PFSK-1 (cell line): ENCODE data around the gene CTNNA3.

Experiments
- FOXP2 ChIP-seq: optimal IDR thresholded peaks from 2 replicates; pipeline ENCODE3; 2011; ENCODE audit warnings: borderline replicate concordance, control low read depth, inconsistent platforms; ENCODE audit not compliant: insufficient read depth; ENCODE audit errors: extremely low read length, extremely low read depth
- POLR2AphosphoS5 ChIP-seq: IDR thresholded peaks from 2 replicates; pipeline ENCODE4 v1.6.1; 2012; ENCODE audit warnings: low read depth, mild to moderate bottlenecking, control low read depth, low read length, moderate library complexity
- REST ChIP-seq, 2 experiments: IDR thresholded peaks; 2 replicates each; pipeline versions ENCODE4 v1.6.1 to v1.8.0; 2011 to 2012; ENCODE audit warnings: low read depth in 2 of 2, low read length in 2 of 2, control low read depth in 1 of 2, inconsistent platforms in 1 of 2, mild to moderate bottlenecking in 1 of 2, moderate library complexity in 1 of 2; ENCODE audit not compliant: insufficient read depth in 1 of 2
- SIN3A ChIP-seq: IDR thresholded peaks from 2 replicates; pipeline ENCODE4 v1.6.1; 2012; ENCODE audit warnings: mild to moderate bottlenecking, low read length, moderate library complexity, borderline replicate concordance; ENCODE audit not compliant: insufficient read depth
- TAF1 ChIP-seq: IDR thresholded peaks from 2 replicates; pipeline ENCODE4 v1.6.1; 2012; ENCODE audit warnings: low read length, control low read depth, borderline replicate concordance; ENCODE audit not compliant: insufficient read depth

CTNNA3 gene

DNA sequence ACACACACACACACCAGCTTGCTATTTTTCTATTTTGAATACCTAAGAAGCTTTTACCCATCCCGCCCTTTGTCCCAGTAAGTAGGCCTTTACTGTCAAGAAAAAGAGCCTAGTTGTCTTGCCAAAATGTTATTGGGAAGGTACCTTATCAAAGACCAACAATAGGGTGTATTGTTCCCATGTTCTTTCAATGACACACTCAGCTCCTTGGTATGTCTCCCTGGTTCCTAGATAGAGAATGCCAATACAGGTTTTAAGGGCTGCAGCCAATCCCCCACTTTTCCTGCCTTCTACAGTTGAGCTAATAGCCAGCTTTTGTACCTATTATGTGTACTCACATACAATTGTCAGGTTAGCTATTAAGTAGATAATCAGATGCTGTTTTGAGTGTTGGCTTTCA, 862.1 kb downstream of the CTNNA3 start:
- no peak for TF ChIP-seq REST (IDR thresholded peaks at IDR 0.05; ENCODE audit: insufficient read depth in 1 of 2, low read depth in 2 of 2, low read length in 2 of 2)
- no peak for TF ChIP-seq SIN3A
- no peak for TF ChIP-seq TAF1
- no peak for TF ChIP-seq FOXP2
- TF ChIP-seq POLR2AphosphoS5, result no peak

GRCh38 chr10:66832781-66833422, 863.1 kb downstream of the CTNNA3 start:
- TF ChIP-seq SIN3A (no peak), REST (IDR thresholded peaks at IDR 0.05; ENCODE audit: insufficient read depth in 1 of 2, low read depth in 2 of 2, low read length in 2 of 2) (no peak), TAF1 (no peak), FOXP2 (no peak), POLR2AphosphoS5 (no peak)

GRCh38 chr10:66828957-66829356, 867.0 kb downstream of the CTNNA3 start:
- TF ChIP-seq SIN3A, result no peak
- TF ChIP-seq TAF1, result no peak
- TF ChIP-seq FOXP2, result no peak
- TF ChIP-seq POLR2AphosphoS5, result no peak
- TF ChIP-seq REST (IDR thresholded peaks at IDR 0.05; ENCODE audit: insufficient read depth in 1 of 2, low read depth in 2 of 2, low read length in 2 of 2), result no peak

DNA sequence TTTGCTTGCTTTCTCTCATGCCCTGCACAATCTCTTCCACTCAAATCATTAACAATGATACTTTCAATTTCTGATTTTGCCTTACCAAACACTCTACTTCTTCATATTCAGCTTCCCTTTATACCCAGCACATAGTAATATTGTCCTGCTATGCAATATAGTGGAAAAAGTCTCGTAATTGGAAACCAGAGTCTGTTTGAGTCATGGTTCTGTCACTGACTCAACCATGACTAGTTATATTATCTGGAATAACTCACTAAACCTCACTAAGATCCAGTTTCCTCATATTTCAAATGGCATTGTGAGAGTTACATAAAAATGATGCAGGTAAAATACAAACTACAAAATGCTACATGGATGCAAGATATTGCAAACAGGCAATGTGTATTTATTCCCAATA, 868.6 kb downstream of the CTNNA3 start:
- TF ChIP-seq FOXP2 (no peak), TAF1 (no peak), REST (IDR thresholded peaks at IDR 0.05; ENCODE audit: insufficient read depth in 1 of 2, low read depth in 2 of 2, low read length in 2 of 2) (no peak), POLR2AphosphoS5 (no peak), SIN3A (no peak)
